ENCODE results near the gene PLEKHG7.

GRCh38 chr12:92756898-92757596 is 54.3 kb downstream of the PLEKHG7 start:
- TF ChIP-seq POLR2AphosphoS5 (IDR thresholded peaks at IDR 0.05; ENCODE audit: low read depth, low read length) (no peak), TAF1 (IDR thresholded peaks at IDR 0.05; ENCODE audit: borderline replicate concordance, insufficient read depth, low read length) (no peak), FOXP2 (optimal IDR thresholded peaks at IDR 0.05; ENCODE audit: borderline replicate concordance, extremely low read depth, extremely low read length, insufficient read depth) (no peak), SIN3A (IDR thresholded peaks at IDR 0.05; ENCODE audit: borderline replicate concordance, insufficient read depth, low read length) (no peak), REST (IDR thresholded peaks at IDR 0.05; ENCODE audit: insufficient read depth in 1 of 2, low read depth in 2 of 2, low read length in 2 of 2) (no peak)
